Measurements from ENCODE around the gene SDK2.

The SDK2 gene

GRCh38 chr17:73492821-73493814 is 151.1 kb downstream of the SDK2 start:
- Histone ChIP-seq H3K4me3 (ENCODE audit: low read depth, low read length) (no peak overlapping the region), H3K4me1 (ENCODE audit: control insufficient read depth, insufficient read depth, low read length) (peaks cover 13% of the 10 kb centered on the region), H3K9me3 (ENCODE audit: control insufficient read depth, insufficient read depth, low read depth, low read length) (no peaks in the 10 kb centered on the region), H3K36me3 (ENCODE audit: control insufficient read depth in 2 of 2, insufficient read depth in 1 of 2, low read length in 2 of 2) (no peaks in the 10 kb centered on the region), H3K27ac (ENCODE audit: extremely low read depth, low read depth, low read length) (no peak overlapping the region)
- ChIA-PET CTCF (no interaction called here), POLR2A (no interaction called here)
- TF ChIP-seq ZIC2 (tag by site-specific recombination; IDR thresholded peaks at IDR 0.05) (peak; percentile 63; the same call in 1 of the 2 replicates), EGR2 (tag by site-specific recombination; IDR thresholded peaks at IDR 0.05; ENCODE audit: low read depth) (peak; percentile 3; the same call in 1 of the 2 replicates), ZNF423 (tag by site-specific recombination; IDR thresholded peaks at IDR 0.05) (peak; percentile 79; the same call in 1 of the 2 replicates), FEZF1 (tag by site-specific recombination; IDR thresholded peaks at IDR 0.05) (peak; percentile 43; the same call in 1 of the 2 replicates), ZNF561 (tag by site-specific recombination; IDR thresholded peaks at IDR 0.05; ENCODE audit: borderline replicate concordance) (no peak), ZFHX2 (tag by site-specific recombination; conservative IDR thresholded peaks at IDR 0.05) (peak; percentile 23; the same call in 1 of the 2 replicates), OSR2 (tag by site-specific recombination; IDR thresholded peaks at IDR 0.05) (peak; percentile 33; the same call in 1 of the 2 replicates), CTCF (tag by site-specific recombination; IDR thresholded peaks at IDR 0.05) (no peak)

GRCh38 chr17:73492125-73492820 is 152.0 kb downstream of the SDK2 start:
- no peaks in the 10 kb centered on the region for H3K36me3 ChIP-seq (ENCODE audit: control insufficient read depth in 2 of 2, insufficient read depth in 1 of 2, low read length in 2 of 2)
- CTCF ChIA-PET = interaction anchor here (0.6 to 1.0 kb wide), 2 partner anchors 12 to 684 kb away, joined by 3 read pairs; no protein-coding TSS in a partner anchor
- POLR2A ChIA-PET = no interaction called here
- TF ChIP-seq ZNF561 (tag by site-specific recombination; IDR thresholded peaks at IDR 0.05; ENCODE audit: borderline replicate concordance) = no peak
- TF ChIP-seq ZIC2 (tag by site-specific recombination; IDR thresholded peaks at IDR 0.05) = peak; percentile 76
- no peak for TF ChIP-seq MEIS1 (CRISPR knock-in tag; IDR thresholded peaks at IDR 0.05; ENCODE audit: borderline replicate concordance)
- 0 out of 2 replicates have a peak, but pooled peaks have one; percentile 18 for TF ChIP-seq EGR2 (tag by site-specific recombination; IDR thresholded peaks at IDR 0.05; ENCODE audit: low read depth)
- TF ChIP-seq ZNF157 (tag by site-specific recombination; IDR thresholded peaks at IDR 0.05) = no peak
- TF ChIP-seq ZNF274 (IDR thresholded peaks at IDR 0.05; ENCODE audit: low read length) = no peak
- no peak for TF ChIP-seq ZNF274 (tag by site-specific recombination; IDR thresholded peaks at IDR 0.05; ENCODE audit: borderline replicate concordance)
- no peak for TF ChIP-seq HOXD13 (CRISPR knock-in tag; IDR thresholded peaks at IDR 0.05; ENCODE audit: borderline replicate concordance)
- TF ChIP-seq ZNF558 (tag by site-specific recombination; IDR thresholded peaks at IDR 0.05) = no peak
- TF ChIP-seq HOXA7 (CRISPR knock-in tag; IDR thresholded peaks at IDR 0.05; ENCODE audit: borderline replicate concordance) = no peak
- peaks cover 13% of the 10 kb centered on the region for H3K4me1 ChIP-seq (ENCODE audit: control insufficient read depth, insufficient read depth, low read length)
- H3K4me3 ChIP-seq (ENCODE audit: low read depth, low read length) = no peak overlapping the region
- no peak overlapping the region for H3K27ac ChIP-seq (ENCODE audit: extremely low read depth, low read depth, low read length)
- no peaks in the 10 kb centered on the region for H3K9me3 ChIP-seq (ENCODE audit: control insufficient read depth, insufficient read depth, low read depth, low read length)

- Histone ChIP-seq H3K4me1 (ENCODE audit: control insufficient read depth, insufficient read depth, low read length) (peaks cover 13% of the 10 kb centered on the region), H3K36me3 (ENCODE audit: control insufficient read depth in 2 of 2, insufficient read depth in 1 of 2, low read length in 2 of 2) (no peaks in the 10 kb centered on the region), H3K27ac (ENCODE audit: extremely low read depth, low read depth, low read length) (no peak overlapping the region), H3K4me3 (ENCODE audit: low read depth, low read length) (no peak overlapping the region), H3K9me3 (ENCODE audit: control insufficient read depth, insufficient read depth, low read depth, low read length) (no peaks in the 10 kb centered on the region)
- POLR2A ChIA-PET = no interaction called here
- TF ChIP-seq HOXA7 (CRISPR knock-in tag; IDR thresholded peaks at IDR 0.05; ENCODE audit: borderline replicate concordance) = no peak
- CTCF ChIA-PET = interaction anchor here (1.0 kb wide), 1 partner anchor 11 kb away, joined by 3 read pairs; no protein-coding TSS in a partner anchor
These were observed 152.6 kb downstream of the SDK2 start for GRCh38 chr17:73491648-73492047.
